Measurements from ENCODE around the gene NXPH1. TPM values are rescaled to one million over a fixed set of nuclear protein-coding genes. Genes with fewer than 3 reads are reported as not detected.

NXPH1 gene
- total RNA-seq, 1 donor from 2014 or later: not detected

- Mint-ChIP-seq H3K36me3 (ENCODE audit: low read depth) (no peaks in the 10 kb centered on the region), H3K9me3 (no peaks in the 10 kb centered on the region), H3K4me3 (ENCODE audit: low read depth) (no peak overlapping the region), H3K27ac (no peak overlapping the region), H3K27me3 (ENCODE audit: low read depth) (no peaks in the 10 kb centered on the region), H3K4me1 (ENCODE audit: low read depth) (no peaks in the 10 kb centered on the region)
- DNase-seq (ENCODE audit: low spot score): no peak
- intact Hi-C loops (cut with micrococcal nuclease): no loop called here
These were observed 115.6 kb downstream of the NXPH1 start for GRCh38 chr7:8549046-8549445.

GRCh38 chr7:8560501-8560900 is 127.1 kb downstream of the NXPH1 start:
- Mint-ChIP-seq H3K4me1 (ENCODE audit: low read depth) (no peaks in the 10 kb centered on the region), H3K4me3 (ENCODE audit: low read depth) (no peak overlapping the region), H3K36me3 (ENCODE audit: low read depth) (no peaks in the 10 kb centered on the region), H3K27me3 (ENCODE audit: low read depth) (no peaks in the 10 kb centered on the region), H3K9me3 (no peaks in the 10 kb centered on the region), H3K27ac (no peak overlapping the region)
- intact Hi-C loops (cut with micrococcal nuclease): no loop called here
- no peak for DNase-seq (ENCODE audit: low spot score)

GRCh38 chr7:8561449-8561848 is 128.0 kb downstream of the NXPH1 start:
- H3K9me3 Mint-ChIP-seq: no peaks in the 10 kb centered on the region

GRCh38 chr7:8564281-8564680 is 130.9 kb downstream of the NXPH1 start:
- Mint-ChIP-seq H3K36me3 (ENCODE audit: low read depth) (no peaks in the 10 kb centered on the region), H3K9me3 (no peaks in the 10 kb centered on the region), H3K4me1 (ENCODE audit: low read depth) (no peaks in the 10 kb centered on the region), H3K27ac (no peak overlapping the region), H3K4me3 (ENCODE audit: low read depth) (no peak overlapping the region), H3K27me3 (ENCODE audit: low read depth) (no peaks in the 10 kb centered on the region)
- intact Hi-C loops (cut with micrococcal nuclease): no loop called here
- no peak for DNase-seq (ENCODE audit: low spot score)

More at GRCh38 chr7:8561449-8561848, 128.0 kb downstream of the NXPH1 start:
- H3K4me1 Mint-ChIP-seq (ENCODE audit: low read depth): no peaks in the 10 kb centered on the region
- intact Hi-C loops (cut with micrococcal nuclease): no loop called here
- H3K27me3 Mint-ChIP-seq (ENCODE audit: low read depth): no peaks in the 10 kb centered on the region
- DNase-seq (ENCODE audit: low spot score): no peak
- no peak overlapping the region for H3K4me3 Mint-ChIP-seq (ENCODE audit: low read depth)
- no peaks in the 10 kb centered on the region for H3K36me3 Mint-ChIP-seq (ENCODE audit: low read depth)
- no peak overlapping the region for H3K27ac Mint-ChIP-seq

- H3K36me3 Mint-ChIP-seq (ENCODE audit: low read depth): no peaks in the 10 kb centered on the region
- no peak overlapping the region for H3K27ac Mint-ChIP-seq
- H3K4me3 Mint-ChIP-seq (ENCODE audit: low read depth): no peak overlapping the region
- no peaks in the 10 kb centered on the region for H3K4me1 Mint-ChIP-seq (ENCODE audit: low read depth)
- intact Hi-C loops (cut with micrococcal nuclease): no loop called here
- H3K27me3 Mint-ChIP-seq (ENCODE audit: low read depth): no peaks in the 10 kb centered on the region
- no peaks in the 10 kb centered on the region for H3K9me3 Mint-ChIP-seq
- DNase-seq (ENCODE audit: low spot score): no peak
These were observed 132.6 kb downstream of the NXPH1 start for GRCh38 chr7:8566016-8566415.

GRCh38 chr7:8567626-8568025 is 134.2 kb downstream of the NXPH1 start:
- no peak overlapping the region for H3K27ac Mint-ChIP-seq
- no peaks in the 10 kb centered on the region for H3K36me3 Mint-ChIP-seq (ENCODE audit: low read depth)
- H3K4me3 Mint-ChIP-seq (ENCODE audit: low read depth): no peak overlapping the region
- intact Hi-C loops (cut with micrococcal nuclease): no loop called here
- no peak for DNase-seq (ENCODE audit: low spot score)
- H3K4me1 Mint-ChIP-seq (ENCODE audit: low read depth): no peaks in the 10 kb centered on the region
- H3K27me3 Mint-ChIP-seq (ENCODE audit: low read depth): no peaks in the 10 kb centered on the region
- no peaks in the 10 kb centered on the region for H3K9me3 Mint-ChIP-seq

DNA sequence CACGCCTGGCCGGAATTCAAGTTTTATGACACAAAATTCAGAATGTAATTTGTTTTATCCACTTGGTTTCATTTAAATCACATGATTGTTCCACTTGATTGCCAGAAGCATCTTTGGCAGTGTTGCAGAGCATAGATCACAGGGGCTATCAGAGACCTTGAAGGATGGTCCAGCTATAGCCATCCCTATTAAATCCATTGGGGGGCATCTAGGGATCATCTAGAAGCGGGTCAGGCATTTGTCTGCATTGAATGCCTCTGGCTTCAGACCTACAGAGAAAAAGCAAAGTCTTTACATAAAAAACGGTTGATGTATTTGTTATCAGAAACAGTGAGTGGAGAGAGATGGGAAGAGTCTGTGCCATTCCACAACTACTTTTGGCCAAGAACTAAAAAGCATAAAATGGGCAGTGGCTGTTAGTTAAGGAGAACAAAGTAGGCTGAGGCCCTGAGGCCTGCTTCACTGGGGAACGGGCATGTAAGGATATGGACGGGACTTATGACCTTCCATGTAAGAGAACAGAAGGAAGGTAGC is 146.3 kb downstream of the NXPH1 start:
- no peak for DNase-seq (ENCODE audit: low spot score)
- no peaks in the 10 kb centered on the region for H3K9me3 Mint-ChIP-seq
- no peaks in the 10 kb centered on the region for H3K4me1 Mint-ChIP-seq (ENCODE audit: low read depth)
- intact Hi-C loops (cut with micrococcal nuclease): no loop called here
- H3K4me3 Mint-ChIP-seq (ENCODE audit: low read depth): no peak overlapping the region
- H3K36me3 Mint-ChIP-seq (ENCODE audit: low read depth): no peaks in the 10 kb centered on the region
- no peak overlapping the region for H3K27ac Mint-ChIP-seq
- H3K27me3 Mint-ChIP-seq (ENCODE audit: low read depth): no peaks in the 10 kb centered on the region

DNA sequence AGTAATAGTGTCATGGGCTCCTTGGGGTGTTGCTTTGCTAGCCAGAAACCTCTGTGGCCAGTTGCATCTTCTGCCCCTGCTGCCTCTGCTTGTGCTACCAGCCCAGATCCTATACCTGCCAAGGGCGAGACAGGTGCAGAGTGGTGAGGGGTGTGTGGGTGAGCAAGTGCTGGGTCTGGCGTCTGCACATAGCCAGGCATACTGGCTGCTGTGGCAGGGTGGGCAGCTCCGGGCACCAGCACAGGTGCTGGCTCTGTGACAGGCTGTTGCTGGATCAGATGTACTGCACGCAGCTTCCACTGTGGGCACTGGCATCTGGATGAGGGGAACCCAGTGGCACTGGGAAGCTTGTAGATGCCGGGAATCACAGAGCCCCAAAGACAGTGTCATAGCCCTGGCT is 148.4 kb downstream of the NXPH1 start:
- Mint-ChIP-seq H3K27ac (no peak overlapping the region), H3K27me3 (ENCODE audit: low read depth) (no peaks in the 10 kb centered on the region), H3K4me3 (ENCODE audit: low read depth) (no peak overlapping the region), H3K36me3 (ENCODE audit: low read depth) (no peaks in the 10 kb centered on the region), H3K9me3 (no peaks in the 10 kb centered on the region), H3K4me1 (ENCODE audit: low read depth) (no peaks in the 10 kb centered on the region)
- no peak for DNase-seq (ENCODE audit: low spot score)
- intact Hi-C loops (cut with micrococcal nuclease): no loop called here

DNA sequence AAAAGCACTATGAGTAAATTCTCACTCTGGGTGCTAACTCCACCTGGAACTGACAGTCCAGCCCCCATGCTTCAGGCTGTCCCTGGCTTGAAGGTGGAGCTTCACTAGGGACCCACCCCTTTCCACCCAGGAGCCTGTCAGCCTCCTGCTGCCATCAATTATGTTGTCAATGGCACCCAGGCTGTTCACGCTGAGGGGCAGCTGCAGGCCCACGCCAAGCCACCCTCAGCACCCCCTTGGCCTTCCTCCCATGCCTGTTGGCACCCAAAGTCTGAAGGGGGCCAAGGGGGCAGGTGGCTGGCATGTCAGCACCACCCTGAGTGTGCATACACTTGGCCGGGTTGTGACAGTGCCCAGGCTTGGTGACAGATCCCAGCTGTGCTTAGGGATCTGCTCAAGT is 149.3 kb downstream of the NXPH1 start:
- no peak for DNase-seq (ENCODE audit: low spot score)
- no peaks in the 10 kb centered on the region for H3K9me3 Mint-ChIP-seq
- H3K27me3 Mint-ChIP-seq (ENCODE audit: low read depth): no peaks in the 10 kb centered on the region
- intact Hi-C loops (cut with micrococcal nuclease): no loop called here
- no peaks in the 10 kb centered on the region for H3K36me3 Mint-ChIP-seq (ENCODE audit: low read depth)
- no peak overlapping the region for H3K27ac Mint-ChIP-seq
- H3K4me3 Mint-ChIP-seq (ENCODE audit: low read depth): no peak overlapping the region
- H3K4me1 Mint-ChIP-seq (ENCODE audit: low read depth): no peaks in the 10 kb centered on the region

DNA sequence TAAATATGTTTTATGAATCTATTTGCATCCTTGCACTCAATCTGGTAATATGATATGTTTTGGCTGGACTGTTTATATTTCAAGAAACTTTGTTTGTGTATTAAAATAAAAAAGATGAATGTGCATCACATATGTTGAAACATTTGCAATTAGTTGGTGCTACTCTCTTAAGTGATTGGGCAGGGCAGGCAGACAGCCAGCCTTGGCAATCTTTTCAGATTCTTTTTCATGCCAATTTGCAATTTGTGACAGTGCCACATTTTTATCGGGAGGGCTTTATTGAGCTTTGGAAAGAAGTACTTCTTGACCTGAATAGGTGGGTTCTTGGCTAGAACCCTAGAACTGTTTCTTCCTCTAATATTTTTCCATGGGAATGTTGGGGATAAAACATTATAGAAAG is 152.2 kb downstream of the NXPH1 start:
- H3K9me3 Mint-ChIP-seq: no peaks in the 10 kb centered on the region

DNA sequence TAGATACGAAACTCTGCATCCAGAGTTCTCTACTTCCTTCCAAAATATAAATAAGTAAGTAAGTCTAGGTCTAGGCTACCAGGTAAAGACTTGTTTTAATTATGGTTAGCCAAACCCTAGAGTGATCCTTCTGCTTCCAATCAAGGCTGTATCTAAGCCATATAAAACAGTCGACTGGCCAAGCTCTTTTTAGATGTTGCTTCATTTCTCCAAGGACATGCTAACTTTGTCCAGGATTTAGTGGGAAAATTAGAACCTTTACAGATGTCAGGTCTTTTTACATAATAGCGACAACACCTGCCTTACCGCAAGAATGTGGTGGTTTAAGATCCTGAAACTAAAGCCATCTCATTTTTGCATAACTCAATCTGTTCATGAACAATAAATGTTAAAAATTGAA is 156.8 kb downstream of the NXPH1 start:
- H3K4me1 Mint-ChIP-seq (ENCODE audit: low read depth): no peaks in the 10 kb centered on the region
- H3K27ac Mint-ChIP-seq: no peak overlapping the region
- H3K4me3 Mint-ChIP-seq (ENCODE audit: low read depth): no peak overlapping the region
- no peaks in the 10 kb centered on the region for H3K36me3 Mint-ChIP-seq (ENCODE audit: low read depth)
- H3K27me3 Mint-ChIP-seq (ENCODE audit: low read depth): no peaks in the 10 kb centered on the region
- no peak for DNase-seq (ENCODE audit: low spot score)
- intact Hi-C loops (cut with micrococcal nuclease): no loop called here
- no peaks in the 10 kb centered on the region for H3K9me3 Mint-ChIP-seq

More for the DNA sequence above, 152.2 kb downstream of the NXPH1 start:
- DNase-seq (ENCODE audit: low spot score): no peak
- Mint-ChIP-seq H3K4me3 (ENCODE audit: low read depth) (no peak overlapping the region), H3K4me1 (ENCODE audit: low read depth) (no peaks in the 10 kb centered on the region), H3K27me3 (ENCODE audit: low read depth) (no peaks in the 10 kb centered on the region), H3K27ac (no peak overlapping the region), H3K36me3 (ENCODE audit: low read depth) (no peaks in the 10 kb centered on the region)
- intact Hi-C loops (cut with micrococcal nuclease): no loop called here

DNA sequence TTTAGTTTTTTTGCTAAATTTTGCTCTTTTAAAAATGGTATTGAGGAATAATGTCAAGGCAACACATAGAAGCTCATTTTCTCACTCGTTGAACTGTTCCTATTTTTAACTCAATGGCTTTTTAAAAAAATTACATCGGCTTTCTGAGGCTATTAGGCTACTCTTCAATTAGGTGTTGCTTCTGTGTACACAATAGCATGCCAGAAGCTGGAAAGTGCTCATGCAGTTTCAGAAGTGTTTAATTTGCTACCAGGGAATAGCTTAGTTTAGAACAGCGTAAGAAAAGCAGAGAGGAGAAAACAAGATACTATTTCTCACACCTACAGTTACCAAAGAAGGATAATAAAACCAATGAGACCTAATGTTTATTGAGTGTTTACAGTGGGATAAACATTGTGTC is 157.4 kb downstream of the NXPH1 start:
- intact Hi-C loops (cut with micrococcal nuclease): no loop called here
- DNase-seq (ENCODE audit: low spot score): no peak
- no peaks in the 10 kb centered on the region for H3K36me3 Mint-ChIP-seq (ENCODE audit: low read depth)

GRCh38 chr7:8591289-8591688 is 157.9 kb downstream of the NXPH1 start:
- no peaks in the 10 kb centered on the region for H3K9me3 Mint-ChIP-seq
- no peak for DNase-seq (ENCODE audit: low spot score)
- intact Hi-C loops (cut with micrococcal nuclease): no loop called here
- no peaks in the 10 kb centered on the region for H3K27me3 Mint-ChIP-seq (ENCODE audit: low read depth)
- H3K4me1 Mint-ChIP-seq (ENCODE audit: low read depth): no peaks in the 10 kb centered on the region
- H3K4me3 Mint-ChIP-seq (ENCODE audit: low read depth): no peak overlapping the region
- H3K36me3 Mint-ChIP-seq (ENCODE audit: low read depth): no peaks in the 10 kb centered on the region
- H3K27ac Mint-ChIP-seq: no peak overlapping the region

More for the DNA sequence above, 157.4 kb downstream of the NXPH1 start:
- no peak overlapping the region for H3K4me3 Mint-ChIP-seq (ENCODE audit: low read depth)
- H3K4me1 Mint-ChIP-seq (ENCODE audit: low read depth): no peaks in the 10 kb centered on the region
- no peaks in the 10 kb centered on the region for H3K27me3 Mint-ChIP-seq (ENCODE audit: low read depth)
- H3K27ac Mint-ChIP-seq: no peak overlapping the region
- H3K9me3 Mint-ChIP-seq: no peaks in the 10 kb centered on the region

DNA sequence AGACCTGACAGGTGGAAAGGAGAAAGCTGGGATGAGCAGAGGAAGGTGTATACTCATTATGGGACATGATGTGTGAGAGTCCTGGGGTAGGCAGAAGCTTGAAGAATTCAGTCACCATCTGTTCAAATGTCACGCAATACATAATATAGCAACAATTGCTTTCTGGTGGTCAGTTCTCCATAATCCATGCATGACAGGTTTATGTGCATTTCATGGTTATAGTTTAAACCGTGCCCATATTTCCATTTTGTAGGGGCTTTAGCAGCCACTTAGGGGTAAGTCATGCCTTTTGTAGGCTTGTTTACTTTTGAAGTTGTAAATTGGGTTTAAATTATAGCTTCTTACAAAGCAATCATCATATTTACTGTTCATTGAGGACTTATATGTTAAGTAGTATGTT is 158.8 kb downstream of the NXPH1 start:
- no peak overlapping the region for H3K4me3 Mint-ChIP-seq (ENCODE audit: low read depth)
- DNase-seq (ENCODE audit: low spot score): no peak
- H3K27ac Mint-ChIP-seq: no peak overlapping the region
- no peaks in the 10 kb centered on the region for H3K27me3 Mint-ChIP-seq (ENCODE audit: low read depth)
- no peaks in the 10 kb centered on the region for H3K9me3 Mint-ChIP-seq
- intact Hi-C loops (cut with micrococcal nuclease): no loop called here
- no peaks in the 10 kb centered on the region for H3K36me3 Mint-ChIP-seq (ENCODE audit: low read depth)
- H3K4me1 Mint-ChIP-seq (ENCODE audit: low read depth): no peaks in the 10 kb centered on the region
